Stimulated activated CD8-positive, alpha-beta memory T cell treated with anti-CD3 and anti-CD28 coated beads, Interleukin-4, amount 100 ng/mL, for 48 hours (primary cell): Measurements from ENCODE around the gene COQ9.
"Not testable (repeated sequence)": the region's sequence is repeated elsewhere in the genome, so short reads cannot be mapped to it uniquely, and the experiment has no call there.

Experiments
- DNase-seq: peaks from one replicate; pipeline ENCODE4 v3.0.0-alpha.2; 2020

Gene COQ9, protein sequence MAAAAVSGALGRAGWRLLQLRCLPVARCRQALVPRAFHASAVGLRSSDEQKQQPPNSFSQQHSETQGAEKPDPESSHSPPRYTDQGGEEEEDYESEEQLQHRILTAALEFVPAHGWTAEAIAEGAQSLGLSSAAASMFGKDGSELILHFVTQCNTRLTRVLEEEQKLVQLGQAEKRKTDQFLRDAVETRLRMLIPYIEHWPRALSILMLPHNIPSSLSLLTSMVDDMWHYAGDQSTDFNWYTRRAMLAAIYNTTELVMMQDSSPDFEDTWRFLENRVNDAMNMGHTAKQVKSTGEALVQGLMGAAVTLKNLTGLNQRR

DNA sequence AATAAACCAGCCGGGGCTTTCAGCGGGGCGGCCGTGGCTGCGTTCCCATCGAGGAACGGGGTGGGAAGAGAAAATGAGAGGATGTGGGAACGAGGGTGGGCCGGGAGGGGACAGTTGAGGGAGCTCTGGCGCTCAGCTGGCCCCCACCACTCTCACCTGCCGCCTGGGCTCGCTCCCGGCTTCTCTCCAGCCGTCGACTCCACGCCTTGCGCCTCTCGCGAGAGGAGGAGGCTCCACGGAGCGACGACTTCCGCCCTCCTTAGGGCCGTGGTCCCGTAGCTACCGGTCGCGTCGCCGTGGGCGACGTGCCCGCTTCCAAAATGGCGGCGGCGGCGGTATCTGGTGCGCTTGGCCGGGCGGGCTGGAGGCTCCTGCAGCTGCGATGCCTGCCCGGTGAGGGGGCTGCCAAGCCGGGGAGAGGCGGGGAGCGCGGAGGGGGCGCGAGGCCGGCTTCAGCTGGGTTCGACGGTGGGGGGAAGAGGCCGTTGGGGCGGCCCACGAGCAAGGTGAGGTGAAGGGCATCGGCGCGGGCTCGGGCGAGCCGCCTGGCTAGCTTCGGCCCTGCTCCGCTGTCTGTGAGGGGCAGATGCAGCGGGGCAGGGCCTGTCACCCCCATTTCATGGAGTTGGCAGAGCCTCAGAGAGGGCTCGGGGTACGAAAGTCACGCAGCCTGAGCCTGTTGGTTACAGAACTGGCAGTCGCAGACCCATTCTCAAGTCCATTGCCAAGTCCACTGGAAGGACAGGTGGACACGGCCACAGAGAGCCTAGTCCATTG lies at the start of gene COQ9, which contains the start of gene CIAPIN1:
COQ9 (plus strand) TSS at position 294 of the 777 bp plus-strand sequence; CDS start at position 321, 27 bp downstream.
CIAPIN1 (minus strand) TSS at position 200 of the 777 bp plus-strand sequence. CDS start 6,457 bp downstream, outside the sequence.
- peak; percentile 93 for DNase-seq

DNA sequence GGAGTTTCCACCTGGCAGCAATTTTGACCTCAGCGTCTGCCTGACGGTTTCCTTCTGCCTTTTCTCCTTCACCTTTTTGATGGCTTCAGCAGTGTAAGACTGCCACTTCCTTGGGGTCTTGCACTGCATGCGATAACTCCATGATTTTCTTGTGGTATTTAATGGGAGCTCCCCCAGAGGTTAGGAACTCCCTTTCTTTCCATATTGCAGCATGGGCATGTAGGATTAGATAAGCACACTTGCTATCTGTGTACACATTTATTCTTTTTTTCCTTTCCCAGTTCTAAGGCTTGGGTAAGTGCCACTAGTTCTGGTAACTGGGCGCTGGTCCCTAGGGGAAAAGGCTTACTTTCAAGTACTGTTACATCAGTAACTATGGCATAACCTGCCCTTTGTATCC lies 49.8 kb upstream of the COQ9 start:
- DNase-seq = not testable (repeated sequence)

DNA sequence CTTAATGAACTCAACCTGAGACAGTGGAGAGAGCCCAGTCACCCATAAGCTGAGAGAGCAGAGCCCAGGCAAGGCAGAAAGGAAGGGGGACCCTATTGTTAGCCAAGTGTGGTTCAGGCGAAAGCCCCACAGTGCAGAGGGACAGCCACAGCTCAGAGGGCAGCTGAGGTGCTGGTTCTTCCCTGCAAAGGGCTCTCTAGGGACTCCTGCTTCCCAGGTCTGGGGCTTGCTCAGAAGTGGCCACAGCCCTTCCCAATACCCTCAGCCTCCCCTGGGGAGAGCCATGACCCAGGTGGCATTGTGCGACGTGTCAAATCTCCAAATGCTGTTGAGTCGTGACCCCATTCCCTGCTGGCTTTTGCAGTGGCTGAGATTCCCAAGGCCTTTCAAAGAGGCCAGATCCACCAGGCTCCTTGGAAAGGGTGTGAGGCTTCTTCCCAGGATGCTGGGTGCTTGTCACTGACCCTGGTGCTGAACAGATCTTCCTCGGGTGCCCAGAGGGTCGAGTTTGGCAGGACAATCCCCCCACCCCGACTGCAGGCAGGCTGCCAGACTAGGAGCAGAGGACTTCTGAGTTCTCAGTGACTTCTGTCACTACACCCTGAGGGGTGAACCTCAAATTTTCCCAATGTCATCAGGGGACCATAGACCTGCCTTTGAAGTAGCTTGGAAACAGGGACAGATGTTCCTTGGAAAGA lies 45.2 kb upstream of the COQ9 start:
- no peak for DNase-seq

DNA sequence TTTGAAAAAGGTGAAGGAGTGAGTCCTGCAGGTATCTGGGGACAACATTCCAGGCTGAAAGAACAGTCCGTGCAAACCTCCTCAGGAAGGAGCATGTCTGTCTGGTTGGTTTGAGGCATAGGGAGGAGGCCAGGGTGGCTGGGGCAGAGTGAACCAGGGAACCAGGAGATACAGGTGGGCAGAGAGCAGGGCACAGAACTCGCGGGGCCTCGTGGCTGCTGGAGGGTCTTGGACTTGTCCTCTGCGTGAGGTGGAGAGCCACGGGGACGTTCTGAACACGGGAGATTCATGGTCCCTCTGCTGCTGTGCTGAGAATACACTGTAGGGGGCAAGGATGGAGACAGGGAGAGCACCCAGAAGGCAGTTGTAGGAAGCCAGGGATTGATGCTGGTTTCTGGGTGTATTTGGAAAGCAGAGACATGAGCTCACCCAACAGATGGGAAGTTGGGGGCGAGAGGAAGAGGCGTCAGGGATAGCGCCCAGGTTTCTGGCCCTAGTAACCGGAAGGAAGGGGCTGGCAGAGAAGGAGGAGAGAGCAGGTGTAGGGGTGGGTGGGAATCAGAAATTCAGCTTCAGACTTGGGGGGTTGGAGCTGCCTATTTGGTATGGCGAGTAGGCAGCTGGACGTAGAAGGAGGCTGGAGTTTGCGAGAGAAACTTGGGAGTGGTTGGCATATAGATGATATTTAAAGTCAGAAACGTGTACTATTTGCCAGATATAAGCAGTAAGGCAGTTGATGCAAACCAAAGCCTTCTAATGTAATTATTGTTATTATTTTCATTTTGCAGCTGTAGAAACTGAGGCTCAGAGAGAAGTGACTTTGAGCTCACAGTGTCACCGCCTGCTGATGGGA lies 43.1 kb upstream of the COQ9 start, which contains the start of gene CCL17:
CCL17 (plus strand) TSS at position 803 of the 853 bp plus-strand sequence. CDS start 9,166 bp downstream, outside the sequence.
- no peak for DNase-seq

DNA sequence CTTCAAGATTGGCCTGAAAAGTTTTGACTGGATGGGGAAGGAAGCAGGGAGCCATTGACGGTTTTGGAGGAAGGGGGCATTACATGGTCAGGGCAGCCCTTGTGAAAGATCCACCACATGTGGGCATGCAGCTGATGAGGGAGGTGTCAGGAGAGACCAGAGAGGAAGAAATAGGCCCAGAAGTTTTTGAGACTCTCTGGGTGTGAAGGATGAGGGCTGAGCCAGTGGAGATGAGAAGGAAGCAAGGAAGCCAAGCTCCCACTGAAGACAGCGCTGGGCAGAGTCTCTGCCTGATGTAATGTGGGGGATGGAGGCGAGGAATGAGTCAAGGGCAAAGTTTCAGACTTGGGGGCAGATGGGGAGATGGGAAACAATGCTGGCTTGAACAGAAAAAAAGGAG lies 42.2 kb upstream of the COQ9 start:
- DNase-seq = no peak

DNA sequence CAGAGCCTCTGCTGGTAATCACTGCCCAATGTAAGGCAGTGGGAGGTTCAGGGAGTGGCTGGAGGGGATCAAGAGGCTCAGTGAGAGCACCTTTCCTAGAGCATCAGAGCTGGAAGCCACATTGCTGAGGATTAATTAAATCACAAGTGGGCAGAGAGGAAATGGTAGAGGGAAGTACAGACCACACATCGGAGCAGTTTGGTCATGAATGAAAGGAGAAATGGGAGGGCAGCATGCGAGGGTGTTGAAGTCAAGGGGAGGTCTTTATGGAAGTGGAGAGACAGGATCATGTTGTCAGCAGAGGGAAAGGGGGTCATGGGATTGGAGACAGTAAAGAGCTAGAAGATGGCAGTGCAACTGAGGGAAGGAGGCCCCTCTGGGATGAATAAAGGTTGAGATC lies 40.4 kb upstream of the COQ9 start:
- no peak for DNase-seq

DNA sequence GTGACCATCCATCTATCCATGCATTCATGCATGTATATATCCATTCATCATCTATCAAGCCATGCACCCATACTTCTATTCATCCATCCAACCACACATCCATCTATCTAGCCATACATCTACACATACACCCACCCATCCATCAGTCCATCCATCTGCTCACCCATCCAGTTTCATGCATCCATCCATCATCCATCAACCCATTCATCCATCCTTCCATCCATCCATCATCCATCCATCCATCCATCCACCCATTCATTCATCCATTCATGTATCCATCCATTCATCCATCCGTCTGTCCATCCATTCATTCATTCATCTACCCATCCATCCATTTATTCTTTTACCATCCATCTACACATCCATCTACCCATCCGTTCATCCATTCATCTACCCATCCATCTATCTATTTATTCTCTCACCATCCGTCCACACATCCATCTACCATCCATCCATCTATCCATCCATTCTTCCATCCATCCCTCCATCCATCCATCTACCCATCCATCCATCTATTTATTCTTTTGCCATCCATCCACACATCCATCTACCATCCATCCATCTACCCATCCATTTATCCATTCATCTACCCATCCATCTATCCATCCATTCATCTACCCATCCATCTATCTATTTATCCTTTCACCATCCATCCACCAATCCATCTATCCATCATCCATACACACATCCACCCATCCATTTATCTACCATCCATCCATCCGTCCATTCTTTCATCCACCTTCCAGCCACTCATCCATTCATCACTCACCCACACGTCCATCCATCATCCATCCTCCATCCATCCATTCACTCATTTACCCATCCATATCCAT lies 39.5 kb upstream of the COQ9 start:
- DNase-seq = no peak

DNA sequence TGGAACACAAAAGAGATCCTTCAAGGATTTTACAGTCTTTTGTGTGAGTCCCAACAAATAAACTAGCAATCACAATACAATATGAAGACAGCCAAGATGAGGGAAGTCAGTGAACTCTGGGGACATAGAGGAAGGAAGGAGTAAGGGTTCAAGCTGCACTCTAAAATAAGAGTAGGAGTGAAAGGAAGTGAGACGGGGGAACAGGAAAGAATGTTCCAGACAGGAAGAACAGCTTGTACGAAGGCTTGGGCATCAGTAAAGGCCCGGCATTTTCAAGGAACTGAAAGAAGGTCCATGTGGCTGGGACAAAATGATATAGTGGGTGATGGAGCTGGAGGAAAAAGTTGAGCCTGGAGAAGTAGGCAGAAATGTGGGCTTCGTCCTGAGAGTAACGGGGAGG lies 38.2 kb upstream of the COQ9 start:
- no peak for DNase-seq

DNA sequence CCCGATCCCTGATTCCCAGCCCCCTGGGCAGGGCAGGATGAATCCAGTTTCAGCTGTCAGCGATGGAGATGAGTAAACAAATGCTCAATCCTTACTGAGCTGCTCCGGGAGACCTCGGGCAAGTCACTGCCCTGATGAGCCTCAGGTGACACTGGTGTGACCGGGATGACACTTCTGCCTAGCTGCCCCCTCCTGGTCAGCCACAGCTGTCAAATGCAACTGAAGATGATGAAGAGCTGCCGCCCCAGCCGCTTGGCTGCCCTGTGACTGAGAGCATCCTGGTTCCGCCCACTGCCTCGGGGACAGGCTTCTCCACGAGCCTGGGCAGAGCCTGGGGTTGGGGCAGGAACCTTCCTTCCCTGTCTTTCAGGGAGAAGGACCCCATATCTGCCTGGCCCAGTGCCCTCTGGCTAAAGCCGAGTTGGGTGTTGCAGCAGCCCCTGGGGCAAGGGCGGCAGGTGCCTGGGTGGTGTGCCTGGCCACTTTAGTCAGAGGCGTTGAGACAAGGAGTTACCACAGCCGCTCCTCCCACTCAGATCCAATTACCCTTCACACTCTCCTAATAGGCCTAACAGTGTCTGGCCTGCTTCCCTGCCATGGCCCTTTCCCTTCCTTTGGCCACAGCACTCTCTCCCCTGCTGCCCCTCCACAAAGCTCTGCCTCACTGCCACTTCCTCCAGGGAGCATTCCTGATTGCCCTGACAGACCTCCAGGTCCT lies 37.2 kb upstream of the COQ9 start:
- no peak for DNase-seq

DNA sequence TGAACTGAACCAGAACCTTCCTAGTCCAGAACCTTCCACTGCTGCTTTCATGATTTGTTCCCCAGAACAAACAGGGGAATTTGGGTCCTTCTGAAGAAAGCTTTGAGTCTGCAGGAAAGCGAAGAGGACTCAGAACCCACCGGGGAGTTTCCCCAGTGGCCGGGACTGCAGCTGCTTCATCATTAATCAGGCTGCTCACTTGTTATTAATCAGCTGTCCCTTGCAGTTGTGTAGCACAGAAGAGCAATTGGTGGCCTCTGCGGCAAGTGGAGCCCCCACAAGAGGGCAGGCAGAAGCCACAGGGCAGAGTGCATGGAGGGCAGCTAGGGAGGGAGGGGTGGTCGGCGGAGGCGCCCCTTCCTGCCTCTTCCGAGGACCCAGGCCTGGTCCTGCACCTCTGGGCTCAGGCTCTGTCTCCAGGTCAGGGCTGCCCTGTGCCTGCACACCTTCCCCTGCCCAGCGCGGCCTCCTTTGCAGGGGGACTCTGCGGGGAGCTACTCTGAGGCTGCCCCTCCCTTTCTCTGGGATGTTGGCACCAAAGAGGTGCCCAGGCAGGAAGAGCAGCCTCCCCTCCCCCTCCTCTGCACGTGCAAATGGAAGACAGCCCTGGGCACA lies 35.8 kb upstream of the COQ9 start:
- DNase-seq = no peak

DNA sequence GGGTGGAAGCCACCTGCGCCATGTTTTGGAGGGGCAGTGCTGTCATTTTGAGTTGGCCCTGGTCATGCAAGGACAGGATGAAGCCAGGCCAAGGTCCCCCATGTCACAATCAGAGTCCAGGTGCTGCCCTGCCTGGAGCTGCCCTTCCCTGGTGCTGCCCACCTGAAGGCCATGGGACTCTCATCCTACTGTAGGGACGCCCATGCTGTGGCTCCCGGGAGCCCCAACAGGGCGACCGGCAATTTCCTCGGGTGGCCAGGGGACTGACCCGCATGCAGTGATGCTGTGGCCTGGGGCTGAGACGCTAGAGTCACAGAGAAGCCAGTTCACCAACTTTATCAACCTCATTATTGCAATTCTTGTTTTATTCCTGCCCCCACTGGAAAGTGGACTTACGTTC lies 34.7 kb upstream of the COQ9 start:
- DNase-seq = no peak

DNA sequence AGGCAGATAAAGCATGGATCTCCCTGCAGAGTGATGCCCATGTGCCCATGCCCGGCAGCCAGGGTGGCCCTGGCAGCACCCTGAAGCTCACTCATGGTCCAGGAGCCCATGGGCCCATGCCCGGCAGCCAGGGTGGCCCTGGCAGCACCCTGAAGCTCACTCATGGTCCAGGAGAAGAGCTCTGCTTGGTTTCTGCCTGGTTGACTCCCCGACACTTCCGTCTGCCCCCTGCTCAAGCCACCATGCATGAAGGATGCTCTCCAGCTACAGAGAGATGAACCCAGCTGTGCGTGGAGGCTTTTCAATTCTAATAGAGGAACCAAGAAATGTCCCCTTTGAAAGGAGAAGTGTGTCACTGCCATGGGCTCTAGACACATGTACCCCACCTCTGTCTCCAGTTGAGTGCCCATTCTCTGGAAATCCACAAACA lies 34.0 kb upstream of the COQ9 start:
- no peak for DNase-seq

DNA sequence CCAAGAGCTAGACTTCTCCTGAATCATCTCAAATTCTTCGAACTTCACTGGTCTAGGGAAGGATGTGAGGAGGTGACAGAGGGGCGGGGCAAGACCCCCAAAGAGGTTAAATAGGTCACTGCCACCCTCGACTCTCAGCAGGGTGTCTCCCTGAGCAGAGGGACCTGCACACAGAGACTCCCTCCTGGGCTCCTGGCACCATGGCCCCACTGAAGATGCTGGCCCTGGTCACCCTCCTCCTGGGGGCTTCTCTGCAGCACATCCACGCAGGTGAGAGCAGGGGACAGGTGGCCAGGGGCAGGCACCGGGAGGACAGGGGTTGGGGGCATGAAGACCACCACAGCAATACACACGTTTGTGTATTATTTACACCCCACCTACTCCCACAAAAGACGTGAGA lies 33.5 kb upstream of the COQ9 start:
- no peak for DNase-seq

DNA sequence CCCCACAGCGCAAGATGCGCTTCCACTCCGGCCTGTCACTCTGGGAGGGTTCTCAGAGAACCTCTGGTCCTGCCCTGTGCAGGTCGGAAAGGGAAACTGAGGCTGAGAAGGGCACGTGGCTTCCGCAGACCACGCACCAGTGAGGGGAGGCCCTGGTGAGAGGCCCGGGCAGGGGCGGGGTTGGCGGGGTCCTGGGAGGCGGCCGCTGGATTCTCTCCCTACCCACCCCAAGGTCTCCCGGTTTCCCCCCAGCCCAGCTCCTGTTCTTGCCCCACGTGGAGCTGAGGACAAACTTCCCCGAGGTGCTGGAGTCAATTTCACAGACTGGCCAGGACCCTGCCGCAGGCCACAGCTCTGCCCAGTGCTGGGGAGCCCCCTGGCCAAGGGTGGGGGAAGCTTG lies 31.2 kb upstream of the COQ9 start:
- no peak for DNase-seq

DNA sequence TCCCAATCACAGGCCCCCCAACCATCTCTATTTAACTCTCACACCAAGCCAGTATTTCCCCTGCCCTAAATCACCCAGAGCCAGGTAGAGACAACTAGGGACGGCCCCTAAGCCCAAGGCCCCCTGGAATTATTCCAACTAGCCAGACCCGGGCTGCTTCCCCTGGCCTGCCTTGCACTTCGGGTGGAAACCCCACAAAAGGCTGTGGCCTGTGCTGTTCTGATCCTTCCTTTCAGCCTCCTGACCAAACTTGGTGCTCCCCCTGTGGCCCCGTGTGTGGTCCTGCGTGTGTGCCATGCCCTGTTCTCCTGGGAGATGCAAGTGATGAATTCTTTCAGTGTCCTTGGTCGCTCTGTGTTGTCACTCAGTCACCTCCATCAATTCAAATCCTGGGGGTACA lies 27.8 kb upstream of the COQ9 start:
- DNase-seq = no peak

DNA sequence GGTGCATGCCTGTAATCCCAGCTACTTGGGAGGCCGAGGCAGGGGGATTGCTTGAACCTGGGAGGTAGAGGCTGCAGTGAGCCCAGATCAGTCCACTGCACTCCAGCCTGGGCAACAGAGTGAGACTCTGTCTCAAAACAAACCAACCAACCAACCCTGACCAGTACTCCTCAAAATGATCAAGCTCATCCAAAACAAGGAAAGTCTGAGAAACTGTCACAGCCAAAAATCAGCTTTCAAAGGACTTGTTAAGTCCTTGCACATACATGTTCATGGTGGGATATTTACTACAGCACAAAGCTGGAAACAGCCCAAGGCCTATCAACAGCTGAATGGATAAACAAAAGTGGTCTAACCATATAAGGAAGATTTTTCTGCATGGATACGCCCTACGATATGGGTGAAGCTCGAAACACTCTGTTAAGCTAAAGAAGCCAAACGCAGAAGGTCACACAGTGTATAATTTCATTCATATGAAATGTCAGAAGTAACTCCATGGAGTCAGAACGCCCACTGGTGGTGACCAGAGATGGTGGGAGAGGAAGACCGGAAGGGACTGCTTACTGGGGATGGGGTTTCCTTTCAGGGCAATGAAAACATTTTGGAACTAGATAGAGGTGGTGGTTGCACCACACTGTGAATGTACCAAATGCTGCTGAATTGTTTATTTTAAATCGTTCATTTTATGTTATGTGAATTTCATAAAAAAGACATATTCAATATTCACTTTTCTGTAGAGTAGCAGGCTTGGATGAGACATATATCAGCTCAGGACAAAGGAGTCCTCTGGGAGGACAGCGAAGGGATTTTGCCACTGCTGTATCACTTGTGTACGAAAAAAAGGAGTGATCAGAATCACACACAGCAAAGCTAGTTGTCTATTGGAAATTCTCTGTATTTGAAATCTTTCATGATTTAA lies 25.0 kb upstream of the COQ9 start:
- no peak for DNase-seq

DNA sequence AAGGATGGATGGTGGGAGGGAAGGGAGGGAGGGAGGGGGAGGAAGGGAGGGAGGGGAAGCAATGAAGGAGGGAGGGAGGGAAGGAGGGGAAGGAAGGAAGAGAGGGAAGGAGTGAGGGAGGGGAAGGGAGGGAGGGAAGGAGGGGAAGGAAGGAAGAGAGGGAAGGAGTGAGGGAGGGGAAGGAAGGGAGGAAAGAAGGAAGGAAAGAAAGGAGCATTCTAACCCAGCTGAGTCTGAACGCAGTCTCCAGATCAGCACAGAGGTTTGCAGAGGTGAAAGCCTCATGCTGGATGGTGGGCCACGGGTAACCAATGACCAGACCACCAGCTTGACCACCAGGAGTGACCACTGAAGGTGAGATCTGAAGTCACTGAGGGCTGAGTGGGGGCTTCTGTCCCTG lies 24.1 kb upstream of the COQ9 start:
- no peak for DNase-seq

DNA sequence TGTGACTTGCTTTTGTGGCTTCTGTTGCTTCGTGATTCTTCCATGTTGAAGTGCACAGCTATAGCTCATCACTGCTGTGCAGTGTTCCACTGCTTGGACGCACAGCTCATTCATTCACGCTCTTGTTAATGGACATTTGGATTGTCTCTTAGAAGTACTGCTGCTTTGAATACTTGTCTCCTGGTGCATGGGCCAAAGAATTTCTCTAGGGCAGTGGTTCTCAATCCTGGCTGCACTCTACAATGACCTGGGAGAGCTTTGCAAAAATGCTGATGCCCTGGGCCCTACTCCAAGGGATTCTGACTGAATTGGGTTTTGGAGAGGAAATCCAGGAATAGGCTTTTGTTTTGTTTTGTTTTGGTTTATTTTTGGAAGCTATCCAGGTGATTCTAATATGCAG lies 22.7 kb upstream of the COQ9 start:
- no peak for DNase-seq

DNA sequence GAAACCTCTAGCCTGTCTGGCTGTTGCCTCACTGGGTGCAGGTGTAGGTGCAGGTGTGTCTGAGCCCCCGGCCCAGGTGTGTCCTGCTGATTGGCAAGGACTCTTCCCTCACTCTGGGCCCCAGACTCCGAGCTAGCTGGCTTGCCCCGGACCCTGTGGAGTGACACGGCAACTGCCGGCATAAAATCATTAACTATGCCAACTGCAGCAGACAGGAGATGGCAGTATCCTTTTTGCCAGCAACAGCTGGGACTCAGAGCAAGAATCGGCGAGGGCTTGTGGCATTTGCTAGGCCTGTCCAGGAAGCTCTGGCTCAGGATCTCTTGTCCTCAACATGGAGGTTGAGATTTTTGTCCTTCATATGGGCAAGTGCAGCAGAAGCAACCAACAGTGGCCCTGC lies 20.9 kb upstream of the COQ9 start:
- DNase-seq = no peak
